Stimulated activated CD8-positive, alpha-beta memory T cell treated with anti-CD3 and anti-CD28 coated beads, Interleukin-15, amount 100 ng/mL, for 24 hours (primary cell): ENCODE results near the gene STAT3.
A peak's percentile ranks its signal among the peaks of the same experiment; 100 is the strongest.

ENCODE experiments used
- DNase-seq: peaks from one replicate; pipeline ENCODE4 v3.0.0-alpha.2; 2020; ENCODE audit warnings: low read depth

STAT3 gene

GRCh38 chr17:42294469-42295398 is 93.5 kb downstream of the STAT3 start:
- no peak for DNase-seq

- no peak for DNase-seq
Observed at GRCh38 chr17:42291129-42291528, 97.1 kb downstream of the STAT3 start.

- no peak for DNase-seq
Observed at GRCh38 chr17:42290577-42290976, 97.7 kb downstream of the STAT3 start.

GRCh38 chr17:42289611-42290181 is 98.5 kb downstream of the STAT3 start:
- DNase-seq: peak; percentile 19

- DNase-seq: peak; percentile 33
Observed at GRCh38 chr17:42288803-42289610, 99.2 kb downstream of the STAT3 start.

- DNase-seq: peak; percentile 57
Observed at GRCh38 chr17:42287977-42288802, 100.1 kb downstream of the STAT3 start, which contains the start of gene STAT5A. Gene STAT5A (plus strand): TSS chr17:42288498. CDS start chr17:42289412, 914 bp downstream.

- no peak for DNase-seq
Observed at GRCh38 chr17:42287305-42287976, 100.8 kb downstream of the STAT3 start.

- no peak for DNase-seq
Observed at GRCh38 chr17:42286411-42287221, 101.6 kb downstream of the STAT3 start.

GRCh38 chr17:42285346-42286050 is 102.7 kb downstream of the STAT3 start:
- DNase-seq: no peak

- no peak for DNase-seq
Observed at GRCh38 chr17:42284566-42284965, 103.7 kb downstream of the STAT3 start.

GRCh38 chr17:42284024-42284369 is 104.2 kb downstream of the STAT3 start:
- no peak for DNase-seq

GRCh38 chr17:42283241-42284023 is 104.8 kb downstream of the STAT3 start:
- no peak for DNase-seq

- DNase-seq: no peak
Observed at GRCh38 chr17:42282478-42283080, 105.7 kb downstream of the STAT3 start.

GRCh38 chr17:42281571-42282096 is 106.6 kb downstream of the STAT3 start:
- no peak for DNase-seq

GRCh38 chr17:42279776-42280630 is 108.2 kb downstream of the STAT3 start:
- no peak for DNase-seq

- DNase-seq: no peak
Observed at GRCh38 chr17:42277342-42277712, 110.9 kb downstream of the STAT3 start.
